ENCODE measurements around the gene CKAP4.

DNA sequence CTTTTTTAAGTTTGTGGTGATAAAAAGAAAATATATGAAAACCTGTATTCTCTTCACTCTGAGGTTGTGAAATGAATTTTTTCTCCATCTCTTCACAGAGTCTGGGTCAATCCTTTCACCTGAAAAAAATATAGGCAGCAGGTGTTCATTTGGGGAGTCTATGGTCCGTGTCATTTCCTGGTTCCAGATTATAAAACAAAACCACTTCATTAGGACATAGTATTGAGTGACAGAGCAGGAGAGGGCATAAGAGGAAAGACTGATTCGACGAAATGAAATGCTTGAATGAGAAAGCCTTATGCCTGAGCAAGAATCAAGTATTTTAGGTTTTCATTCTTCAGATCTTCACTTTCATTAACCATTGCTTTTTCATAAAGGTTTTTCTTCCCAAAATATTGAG is 57.2 kb downstream of the CKAP4 start:
- TF ChIP-seq, protein P1, sequence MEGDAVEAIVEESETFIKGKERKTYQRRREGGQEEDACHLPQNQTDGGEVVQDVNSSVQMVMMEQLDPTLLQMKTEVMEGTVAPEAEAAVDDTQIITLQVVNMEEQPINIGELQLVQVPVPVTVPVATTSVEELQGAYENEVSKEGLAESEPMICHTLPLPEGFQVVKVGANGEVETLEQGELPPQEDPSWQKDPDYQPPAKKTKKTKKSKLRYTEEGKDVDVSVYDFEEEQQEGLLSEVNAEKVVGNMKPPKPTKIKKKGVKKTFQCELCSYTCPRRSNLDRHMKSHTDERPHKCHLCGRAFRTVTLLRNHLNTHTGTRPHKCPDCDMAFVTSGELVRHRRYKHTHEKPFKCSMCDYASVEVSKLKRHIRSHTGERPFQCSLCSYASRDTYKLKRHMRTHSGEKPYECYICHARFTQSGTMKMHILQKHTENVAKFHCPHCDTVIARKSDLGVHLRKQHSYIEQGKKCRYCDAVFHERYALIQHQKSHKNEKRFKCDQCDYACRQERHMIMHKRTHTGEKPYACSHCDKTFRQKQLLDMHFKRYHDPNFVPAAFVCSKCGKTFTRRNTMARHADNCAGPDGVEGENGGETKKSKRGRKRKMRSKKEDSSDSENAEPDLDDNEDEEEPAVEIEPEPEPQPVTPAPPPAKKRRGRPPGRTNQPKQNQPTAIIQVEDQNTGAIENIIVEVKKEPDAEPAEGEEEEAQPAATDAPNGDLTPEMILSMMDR (IDR thresholded peaks at IDR 0.05), result no peak
- no peak for TF ChIP-seq POLR2A (IDR thresholded peaks at IDR 0.05)
